Measurements from ENCODE around the gene PDGFD. TPM values are rescaled to one million over a fixed set of nuclear protein-coding genes. Genes with fewer than 3 reads are reported as not detected.

PDGFD gene
- total and polyA plus RNA-seq, 2 donors (not counting 3 experiments of a cell fraction or from before 2014, with no cell fraction given), result 6.3 to 13.1 TPM

DNA sequence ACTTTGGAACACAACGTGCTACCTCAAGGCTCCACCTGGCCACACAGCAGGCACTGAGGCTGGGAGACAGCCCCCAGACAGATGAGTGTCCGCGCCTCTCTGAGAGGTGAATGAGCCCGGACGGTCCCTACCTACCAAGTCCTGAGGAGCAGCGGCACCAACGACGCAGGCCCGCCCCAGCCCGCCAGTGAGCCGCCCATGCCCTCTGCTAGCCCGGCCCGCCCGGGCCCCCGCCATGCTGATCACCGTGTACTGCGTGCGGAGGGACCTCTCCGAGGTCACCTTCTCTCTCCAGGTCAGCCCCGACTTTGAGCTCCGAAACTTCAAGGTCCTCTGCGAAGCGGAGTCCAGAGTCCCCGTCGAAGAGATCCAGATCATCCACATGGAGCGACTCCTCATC lies 127.4 kb downstream of the PDGFD start, which contains the start of gene DDI1:
DDI1 (plus strand) TSS at position 53 of the 400 bp plus-strand sequence; CDS start at position 236, 183 bp downstream.
- no peak for FAIRE-seq
- H3K27me3 ChIP-seq (ENCODE audit: control insufficient read depth in 2 of 2, insufficient read depth in 2 of 2, low read length in 2 of 2), result no peaks in the 10 kb centered on the region
- TF ChIP-seq POLR2AphosphoS5 (IDR thresholded peaks at IDR 0.05; ENCODE audit: insufficient read depth, low read depth, low read length), result no peak
- no peak within 1 kb of the TSS for H2AFZ ChIP-seq (ENCODE audit: low read depth, low read length)
- ChIA-PET POLR2A (no interaction called here), CTCF (no interaction called here)
- no peaks in the 10 kb centered on the region for H3K9me1 ChIP-seq (replicated peaks; ENCODE audit: control insufficient read depth, extremely low read depth, insufficient read depth, low read length)
- H3K9ac ChIP-seq (replicated peaks; ENCODE audit: extremely low read depth, insufficient read depth, low read length), result no peak within 1 kb of the TSS
- no peaks in the 10 kb centered on the region for H3K36me3 ChIP-seq (ENCODE audit: control insufficient read depth in 2 of 2, extremely low read depth in 1 of 2, insufficient read depth in 2 of 2, low read length in 2 of 2)
- no peaks in the 10 kb centered on the region for H3K9me3 ChIP-seq (replicated peaks; ENCODE audit: control insufficient read depth, insufficient read depth, low read length)
- H3K27ac ChIP-seq (ENCODE audit: insufficient read depth, low read depth, low read length), result no peak within 1 kb of the TSS
- no peaks in the 10 kb centered on the region for H3K4me1 ChIP-seq (ENCODE audit: control insufficient read depth, extremely low read depth, insufficient read depth, low read length)
- no peaks in the 10 kb centered on the region for H3K79me2 ChIP-seq (ENCODE audit: control insufficient read depth, insufficient read depth, low read length)
- no peaks in the 10 kb centered on the region for H4K20me1 ChIP-seq (replicated peaks; ENCODE audit: control insufficient read depth, extremely low read depth, insufficient read depth, low read length)
- no peak within 1 kb of the TSS for H3K4me2 ChIP-seq (ENCODE audit: insufficient read depth, low read length)
- no TSS peak for BruUV-seq (replicated peaks)
- dilution Hi-C loops (cut with MboI; ENCODE audit: extremely low pct_ligation_motif_present, low sequenced_read_pairs) (no loop called here), intact Hi-C loops (cut with micrococcal nuclease) (no loop called here)
- DNase-seq (ENCODE audit: low read depth, low spot score), result no peak
- no peak within 1 kb of the TSS for H3K4me3 ChIP-seq (replicated peaks in 1 of 3; ENCODE audit: insufficient read depth in 1 of 3, low read depth in 1 of 3, low read length in 3 of 3)

DNA sequence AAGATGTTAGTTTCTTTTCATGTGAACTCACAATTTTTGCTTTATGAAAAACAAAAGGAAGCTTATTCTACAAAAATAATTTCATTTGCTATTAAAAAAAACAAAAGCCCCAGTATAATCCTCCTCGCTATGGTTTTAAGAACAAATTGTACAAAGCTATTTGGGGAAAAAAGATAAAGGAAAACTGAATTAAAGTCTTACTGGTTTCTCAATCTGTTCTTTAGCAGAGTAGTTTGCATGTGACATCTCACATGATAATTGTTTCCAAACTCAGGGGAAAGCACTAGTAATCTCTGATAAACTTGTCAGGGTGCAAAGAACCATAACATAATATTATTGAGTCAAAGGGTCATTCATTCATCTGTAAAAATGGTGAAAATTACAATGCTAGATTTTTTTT lies 130.4 kb downstream of the PDGFD start:
- no peaks in the 10 kb centered on the region for H3K79me2 ChIP-seq (ENCODE audit: control insufficient read depth, insufficient read depth, low read length)
- H3K9me1 ChIP-seq (replicated peaks; ENCODE audit: control insufficient read depth, extremely low read depth, insufficient read depth, low read length), result no peaks in the 10 kb centered on the region
- no peak for TF ChIP-seq JUN (IDR thresholded peaks at IDR 0.05; ENCODE audit: borderline replicate concordance, insufficient read depth, insufficient read length, low read depth)
- FAIRE-seq (no peak), DNase-seq (ENCODE audit: low read depth, low spot score) (no peak)
- H3K4me2 ChIP-seq (ENCODE audit: insufficient read depth, low read length), result no peak overlapping the region
- no peaks in the 10 kb centered on the region for H3K9me3 ChIP-seq (replicated peaks; ENCODE audit: control insufficient read depth, insufficient read depth, low read length)
- H2AFZ ChIP-seq (ENCODE audit: low read depth, low read length), result no peak overlapping the region
- H3K9ac ChIP-seq (replicated peaks; ENCODE audit: extremely low read depth, insufficient read depth, low read length), result no peak overlapping the region
- dilution Hi-C loops (cut with MboI; ENCODE audit: extremely low pct_ligation_motif_present, low sequenced_read_pairs) (no loop called here), intact Hi-C loops (cut with micrococcal nuclease) (no loop called here)
- ChIA-PET CTCF (interaction anchor here (1.5 to 1.6 kb wide), 2 partner anchors 18 to 22 kb away, joined by 4 read pairs; no protein-coding TSS in a partner anchor), POLR2A (no interaction called here)
- BruUV-seq (replicated peaks), result no TSS peak
- no peaks in the 10 kb centered on the region for H3K4me1 ChIP-seq (ENCODE audit: control insufficient read depth, extremely low read depth, insufficient read depth, low read length)
- H3K36me3 ChIP-seq (ENCODE audit: control insufficient read depth in 2 of 2, extremely low read depth in 1 of 2, insufficient read depth in 2 of 2, low read length in 2 of 2), result no peaks in the 10 kb centered on the region
- H3K4me3 ChIP-seq (replicated peaks in 1 of 3; ENCODE audit: insufficient read depth in 1 of 3, low read depth in 1 of 3, low read length in 3 of 3), result no peak overlapping the region
- H3K27ac ChIP-seq (ENCODE audit: insufficient read depth, low read depth, low read length), result no peak overlapping the region
- no peaks in the 10 kb centered on the region for H3K27me3 ChIP-seq (ENCODE audit: control insufficient read depth in 2 of 2, insufficient read depth in 2 of 2, low read length in 2 of 2)
- no peaks in the 10 kb centered on the region for H4K20me1 ChIP-seq (replicated peaks; ENCODE audit: control insufficient read depth, extremely low read depth, insufficient read depth, low read length)

Data from endothelial cell of umbilical vein (primary cell).